ENCODE data around the gene FHIP2A. TPM values are rescaled to one million over a fixed set of nuclear protein-coding genes. Genes with fewer than 3 reads are reported as not detected.

Gene FHIP2A
- total RNA-seq, 3 donors from 2014 or later = 14.8 to 29.7 (median 15.0) TPM

GRCh38 chr10:114806562-114807391 is 14.8 kb upstream of the FHIP2A start:
- no peak for DNase-seq
- H3K4me3 ChIP-seq = no peak overlapping the region
- intact Hi-C loops (cut with DNase I, micrococcal nuclease) = no loop called here
- H3K9me3 ChIP-seq = no peaks in the 10 kb centered on the region
- no peak for TF ChIP-seq CTCF (IDR thresholded peaks at IDR 0.05)
- no peaks in the 10 kb centered on the region for H3K36me3 ChIP-seq (ENCODE audit: low read depth)
- ATAC-seq = no peak
- H3K4me1 ChIP-seq (ENCODE audit: low read depth) = no peaks in the 10 kb centered on the region

- Histone ChIP-seq H3K9me3 (no peaks in the 10 kb centered on the region), H3K36me3 (ENCODE audit: low read depth) (no peaks in the 10 kb centered on the region), H3K4me1 (ENCODE audit: low read depth) (no peaks in the 10 kb centered on the region), H3K4me3 (no peak overlapping the region)
- DNase-seq (no peak), ATAC-seq (peak; percentile 41)
- no peak for TF ChIP-seq CTCF (IDR thresholded peaks at IDR 0.05)
- intact Hi-C loops (cut with DNase I, micrococcal nuclease) = no loop called here
Measured at GRCh38 chr10:114808982-114809381, 12.6 kb upstream of the FHIP2A start.

- intact Hi-C loops (cut with DNase I, micrococcal nuclease) = no loop called here
- Histone ChIP-seq H3K36me3 (ENCODE audit: low read depth) (no peaks in the 10 kb centered on the region), H3K9me3 (no peaks in the 10 kb centered on the region), H3K4me3 (no peak overlapping the region), H3K4me1 (ENCODE audit: low read depth) (no peaks in the 10 kb centered on the region)
- peak; percentile 48 for ATAC-seq
- DNase-seq = no peak
- no peak for TF ChIP-seq CTCF (IDR thresholded peaks at IDR 0.05)
Measured at GRCh38 chr10:114810926-114811325, 10.7 kb upstream of the FHIP2A start.

- intact Hi-C loops (cut with DNase I, micrococcal nuclease) = no loop called here
- no peaks in the 10 kb centered on the region for H3K36me3 ChIP-seq (ENCODE audit: low read depth)
- DNase-seq (no peak), ATAC-seq (no peak)
- H3K4me1 ChIP-seq (ENCODE audit: low read depth) = no peaks in the 10 kb centered on the region
- no peak overlapping the region for H3K4me3 ChIP-seq
- H3K9me3 ChIP-seq = no peaks in the 10 kb centered on the region
- TF ChIP-seq CTCF (IDR thresholded peaks at IDR 0.05) = no peak
Measured at GRCh38 chr10:114811862-114812261, 9.7 kb upstream of the FHIP2A start.

GRCh38 chr10:114815791-114816190 is 5.8 kb upstream of the FHIP2A start:
- TF ChIP-seq CTCF (IDR thresholded peaks at IDR 0.05) = no peak

More at GRCh38 chr10:114815791-114816190, 5.8 kb upstream of the FHIP2A start:
- no peak overlapping the region for H3K4me3 ChIP-seq
- ATAC-seq (no peak), DNase-seq (no peak)
- no peaks in the 10 kb centered on the region for H3K4me1 ChIP-seq (ENCODE audit: low read depth)
- no peaks in the 10 kb centered on the region for H3K36me3 ChIP-seq (ENCODE audit: low read depth)
- intact Hi-C loops (cut with DNase I, micrococcal nuclease) = no loop called here
- H3K9me3 ChIP-seq = no peaks in the 10 kb centered on the region
